Fibroblast of the aortic adventitia (primary cell): ENCODE measurements around the gene FOXK1. TPM values are rescaled to one million over a fixed set of nuclear protein-coding genes. Genes with fewer than 3 reads are reported as not detected.

Experiments used
- DNase-seq: peaks from one replicate; pipeline ENCODE4 v3.0.0-alpha.2; 2010; ENCODE audit warnings: low read depth
- H3K4me3 ChIP-seq: 2 replicates; pipeline ENCODE4 v1.5.1; 2011; ENCODE audit warnings: low read depth, mild to moderate bottlenecking, control low read depth, low read length, moderate library complexity
- total RNA-seq: library from RNA; depleted of rRNA; stranded (reverse); fragments of >200 nt; gene quantifications from 2 replicates; pipeline ENCODE4 v1.2.3, GENCODE V29; 2012; ENCODE audit warnings: low replicate concordance
- TF ChIP-seq, protein P1 (sequence below): IDR thresholded peaks from 2 replicates; pipeline ENCODE4 v1.5.1; 2011; ENCODE audit warnings: mild to moderate bottlenecking, low read length, control low read depth, inconsistent platforms; ENCODE audit not compliant: insufficient read depth

FOXK1 gene
- total RNA-seq, 1 donor: 27.8 TPM

DNA sequence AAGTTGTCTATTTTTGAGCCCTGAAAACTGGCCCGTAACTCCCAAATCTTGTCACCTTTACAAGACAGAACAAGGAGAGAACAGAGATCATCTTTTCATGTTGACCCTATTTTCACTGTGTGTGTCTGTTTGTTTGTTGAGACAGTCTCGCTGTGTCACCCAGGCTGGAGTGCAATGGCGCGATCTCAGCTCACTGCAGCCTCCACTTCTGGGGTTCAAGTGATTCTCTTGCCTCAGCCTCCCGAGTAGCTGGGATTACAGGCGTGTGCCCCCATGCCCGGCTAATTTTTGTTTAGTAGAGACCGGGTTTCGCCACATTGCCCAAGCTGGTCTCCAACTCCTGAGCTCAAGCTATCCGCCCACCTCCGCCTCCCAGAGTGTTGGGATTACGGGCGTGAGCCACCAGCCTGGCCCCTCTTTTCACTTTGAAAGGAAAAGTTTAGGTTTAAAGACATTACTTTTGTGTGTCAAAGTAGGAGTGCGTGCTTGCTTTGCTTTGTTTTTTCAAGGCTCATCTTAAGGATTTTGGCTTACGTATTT is 32.1 kb downstream of the FOXK1 start:
- DNase-seq: no peak
- no peak overlapping the region for H3K4me3 ChIP-seq
- TF ChIP-seq, protein P1, sequence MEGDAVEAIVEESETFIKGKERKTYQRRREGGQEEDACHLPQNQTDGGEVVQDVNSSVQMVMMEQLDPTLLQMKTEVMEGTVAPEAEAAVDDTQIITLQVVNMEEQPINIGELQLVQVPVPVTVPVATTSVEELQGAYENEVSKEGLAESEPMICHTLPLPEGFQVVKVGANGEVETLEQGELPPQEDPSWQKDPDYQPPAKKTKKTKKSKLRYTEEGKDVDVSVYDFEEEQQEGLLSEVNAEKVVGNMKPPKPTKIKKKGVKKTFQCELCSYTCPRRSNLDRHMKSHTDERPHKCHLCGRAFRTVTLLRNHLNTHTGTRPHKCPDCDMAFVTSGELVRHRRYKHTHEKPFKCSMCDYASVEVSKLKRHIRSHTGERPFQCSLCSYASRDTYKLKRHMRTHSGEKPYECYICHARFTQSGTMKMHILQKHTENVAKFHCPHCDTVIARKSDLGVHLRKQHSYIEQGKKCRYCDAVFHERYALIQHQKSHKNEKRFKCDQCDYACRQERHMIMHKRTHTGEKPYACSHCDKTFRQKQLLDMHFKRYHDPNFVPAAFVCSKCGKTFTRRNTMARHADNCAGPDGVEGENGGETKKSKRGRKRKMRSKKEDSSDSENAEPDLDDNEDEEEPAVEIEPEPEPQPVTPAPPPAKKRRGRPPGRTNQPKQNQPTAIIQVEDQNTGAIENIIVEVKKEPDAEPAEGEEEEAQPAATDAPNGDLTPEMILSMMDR: no peak

DNA sequence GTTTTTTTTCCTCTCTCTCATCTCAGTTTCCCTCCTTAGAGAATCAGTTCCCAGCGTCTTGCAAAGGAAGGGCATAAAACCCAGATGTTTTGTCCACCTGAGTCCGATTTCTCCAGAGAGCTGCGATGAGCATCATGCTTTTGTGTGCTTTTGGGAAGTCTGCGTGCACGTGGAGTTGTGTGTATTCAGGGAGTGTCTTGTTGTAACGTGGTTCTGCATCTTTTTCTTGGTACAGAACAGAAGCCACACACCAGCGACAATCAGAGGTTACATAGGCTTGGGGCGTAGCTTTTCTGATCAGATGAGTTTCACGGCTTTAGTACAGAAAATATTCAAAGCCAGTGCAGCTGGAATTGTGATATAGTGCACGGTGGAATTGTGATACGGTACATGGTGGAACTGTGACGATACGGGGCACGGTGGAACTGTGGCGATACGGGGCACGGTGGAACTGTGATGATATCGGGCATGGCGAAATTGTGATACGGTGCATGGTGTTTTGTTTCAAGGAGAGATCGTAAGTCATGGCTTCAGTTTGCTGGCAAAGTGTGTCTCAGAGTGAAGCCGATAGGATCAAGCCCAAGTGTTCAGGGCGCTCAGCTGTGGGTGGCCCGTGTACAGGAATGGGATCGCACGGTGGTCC is 32.8 kb downstream of the FOXK1 start:
- peak overlapping the region; percentile 50 for H3K4me3 ChIP-seq
- TF ChIP-seq, protein P1: no peak
- no peak for DNase-seq

DNA sequence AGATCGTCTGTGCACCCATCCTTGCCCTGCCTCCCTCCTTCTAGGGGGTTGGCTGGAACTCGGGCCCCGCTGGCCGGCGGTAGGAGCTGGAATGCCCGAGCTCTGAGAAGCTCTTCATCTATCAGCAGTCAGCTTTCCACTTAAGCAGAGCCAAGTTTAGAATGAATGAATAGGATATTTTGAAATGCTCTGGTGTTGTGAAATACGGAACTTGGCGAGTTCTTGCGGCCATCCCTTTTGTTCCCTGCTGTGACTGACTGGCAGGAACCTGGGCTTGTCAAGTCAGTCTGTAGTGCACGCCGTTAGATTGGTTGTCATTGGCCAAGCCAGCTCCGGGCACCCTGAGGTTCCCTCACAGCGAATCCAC is 33.3 kb downstream of the FOXK1 start:
- peak; percentile 94 for DNase-seq
- peak overlapping the region; percentile 50 for H3K4me3 ChIP-seq
- TF ChIP-seq, protein P1: no peak

DNA sequence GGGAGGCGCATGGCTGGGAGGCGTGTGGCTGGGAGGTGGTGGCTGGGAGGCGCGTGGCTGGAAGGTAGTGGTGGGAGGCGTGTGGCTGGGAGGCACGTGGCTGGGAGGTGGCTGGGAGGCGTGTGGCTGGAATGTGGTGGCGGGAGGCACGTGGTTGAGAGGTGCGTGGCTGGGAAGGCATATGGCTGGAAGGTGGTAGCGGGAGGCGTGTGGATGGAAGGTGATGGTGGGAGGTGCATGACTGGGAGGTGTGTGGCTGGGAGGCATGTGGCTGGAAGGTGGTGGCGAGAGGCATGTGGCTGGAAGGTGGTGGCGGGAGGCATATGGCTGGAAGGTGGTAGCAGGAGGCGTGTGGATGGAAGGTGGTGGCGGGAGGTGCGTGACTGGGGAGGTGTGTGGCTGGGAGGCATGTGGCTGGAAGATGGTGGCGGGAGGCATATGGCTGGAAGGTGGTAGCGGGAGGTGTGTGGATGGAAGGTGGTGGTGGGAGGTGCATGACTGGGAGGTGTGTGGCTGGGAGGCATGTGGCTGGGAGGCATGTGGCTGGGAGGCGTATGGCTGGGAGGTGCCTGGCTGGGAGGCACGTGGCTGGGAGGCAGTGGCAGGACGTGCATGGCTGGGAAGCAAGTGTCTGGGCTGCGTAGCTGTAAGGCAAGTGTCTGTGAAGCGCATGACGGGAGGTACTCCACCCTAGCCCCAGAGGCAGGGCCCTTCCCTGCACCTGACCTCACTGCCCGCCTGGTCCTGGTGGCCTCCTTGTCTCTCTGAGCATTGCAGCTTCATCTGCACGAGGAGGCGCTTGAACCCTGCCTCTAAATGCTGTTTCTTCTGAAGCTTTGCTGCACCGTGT is 35.1 kb downstream of the FOXK1 start:
- DNase-seq: no peak
- TF ChIP-seq, protein P1: no peak
- H3K4me3 ChIP-seq: no peak overlapping the region

DNA sequence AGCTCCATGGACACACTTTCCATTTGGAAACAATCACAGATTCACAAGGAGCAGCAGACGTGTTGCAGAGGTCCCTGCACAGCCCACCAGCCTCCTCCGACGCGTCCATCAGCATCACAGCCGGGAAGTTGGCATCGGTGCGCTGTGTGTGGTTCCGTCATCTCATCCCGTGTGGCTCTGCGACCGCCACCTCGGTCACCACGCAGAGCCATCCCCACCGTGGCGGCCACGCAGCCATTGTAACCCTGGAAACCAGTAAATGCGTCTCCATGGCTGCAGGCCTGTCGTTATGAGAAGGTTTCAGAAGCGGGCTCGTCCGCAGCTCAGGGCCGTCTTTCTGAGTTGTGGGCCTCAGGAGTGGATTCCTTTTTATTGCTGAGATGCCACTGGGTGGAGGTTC is 36.0 kb downstream of the FOXK1 start:
- H3K4me3 ChIP-seq: no peak overlapping the region
- DNase-seq: no peak
- TF ChIP-seq, protein P1: no peak

DNA sequence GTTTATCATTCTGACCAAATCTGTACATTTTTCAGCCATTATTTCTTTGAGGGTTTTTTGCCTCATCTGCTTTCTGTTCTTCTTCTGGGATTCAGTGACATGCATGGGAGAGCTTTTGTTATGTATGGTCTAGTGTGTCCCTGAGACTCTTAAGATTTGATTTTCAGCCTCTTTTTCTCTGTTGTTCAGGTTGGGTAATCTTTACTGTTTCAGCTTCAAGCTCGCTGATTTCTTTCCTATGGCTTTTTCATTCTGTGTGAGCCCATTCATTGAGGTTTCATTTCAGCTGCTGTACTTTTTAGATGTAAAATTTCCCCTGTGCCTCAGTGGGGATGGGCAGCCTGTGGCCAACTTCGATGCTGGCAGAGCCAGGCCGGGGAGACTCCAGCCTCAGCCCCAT is 38.1 kb downstream of the FOXK1 start:
- no peak for DNase-seq
- TF ChIP-seq, protein P1: no peak
- no peak overlapping the region for H3K4me3 ChIP-seq
